ENCODE measurements around the gene CADPS2.

CADPS2 gene

DNA sequence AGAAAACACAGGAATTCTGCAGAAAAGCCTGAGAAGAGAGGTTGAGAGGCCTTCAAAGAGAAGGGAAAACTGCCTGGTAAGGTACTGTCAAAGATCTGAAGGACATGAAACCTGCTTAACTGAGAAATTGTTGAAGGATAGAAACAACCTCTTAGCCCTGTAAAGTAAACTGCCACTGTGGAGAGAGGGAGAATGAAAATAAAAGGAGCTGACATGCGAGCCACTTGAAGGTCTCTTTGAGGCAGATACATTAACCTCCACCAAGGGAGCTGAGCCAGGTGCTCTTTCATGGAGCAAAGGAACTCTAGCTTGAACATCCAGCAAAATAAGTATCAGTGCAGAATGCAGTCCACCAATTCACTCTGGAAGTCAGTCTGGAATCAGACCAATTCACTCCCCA is 472.9 kb downstream of the CADPS2 start:
- no peak for TF ChIP-seq EZH2phosphoT487 (IDR thresholded peaks at IDR 0.05; ENCODE audit: borderline replicate concordance)
- TF ChIP-seq, protein P1, sequence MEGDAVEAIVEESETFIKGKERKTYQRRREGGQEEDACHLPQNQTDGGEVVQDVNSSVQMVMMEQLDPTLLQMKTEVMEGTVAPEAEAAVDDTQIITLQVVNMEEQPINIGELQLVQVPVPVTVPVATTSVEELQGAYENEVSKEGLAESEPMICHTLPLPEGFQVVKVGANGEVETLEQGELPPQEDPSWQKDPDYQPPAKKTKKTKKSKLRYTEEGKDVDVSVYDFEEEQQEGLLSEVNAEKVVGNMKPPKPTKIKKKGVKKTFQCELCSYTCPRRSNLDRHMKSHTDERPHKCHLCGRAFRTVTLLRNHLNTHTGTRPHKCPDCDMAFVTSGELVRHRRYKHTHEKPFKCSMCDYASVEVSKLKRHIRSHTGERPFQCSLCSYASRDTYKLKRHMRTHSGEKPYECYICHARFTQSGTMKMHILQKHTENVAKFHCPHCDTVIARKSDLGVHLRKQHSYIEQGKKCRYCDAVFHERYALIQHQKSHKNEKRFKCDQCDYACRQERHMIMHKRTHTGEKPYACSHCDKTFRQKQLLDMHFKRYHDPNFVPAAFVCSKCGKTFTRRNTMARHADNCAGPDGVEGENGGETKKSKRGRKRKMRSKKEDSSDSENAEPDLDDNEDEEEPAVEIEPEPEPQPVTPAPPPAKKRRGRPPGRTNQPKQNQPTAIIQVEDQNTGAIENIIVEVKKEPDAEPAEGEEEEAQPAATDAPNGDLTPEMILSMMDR (conservative IDR thresholded peaks at IDR 0.05; ENCODE audit: low read length) = no peak
- Histone ChIP-seq H3K9me2 (replicated peaks; ENCODE audit: low read depth, low read length) (no peaks in the 10 kb centered on the region), H2AFZ (ENCODE audit: low read length) (no peak overlapping the region), H3K79me2 (ENCODE audit: insufficient read depth, low read length) (no peaks in the 10 kb centered on the region), H4K20me1 (ENCODE audit: insufficient read depth, low read length, poor library complexity, severe bottlenecking) (no peaks in the 10 kb centered on the region), H3K4me3 (ENCODE audit: low read length, poor library complexity, severe bottlenecking) (no peak overlapping the region), H3K27me3 (ENCODE audit: insufficient read depth, low read length, poor library complexity, severe bottlenecking) (no peaks in the 10 kb centered on the region), H3K4me1 (ENCODE audit: insufficient read depth, low read length, poor library complexity, severe bottlenecking) (no peaks in the 10 kb centered on the region), H3K4me2 (ENCODE audit: low read depth, low read length, poor library complexity, severe bottlenecking) (no peak overlapping the region), H3F3A (ENCODE audit: low read depth) (no peaks in the 10 kb centered on the region), H3K9me3 (ENCODE audit: insufficient read depth, low read depth, low read length) (no peaks in the 10 kb centered on the region), H3K36me3 (ENCODE audit: insufficient read depth, low read length) (no peaks in the 10 kb centered on the region), H3K9ac (ENCODE audit: low read depth, low read length, poor library complexity, severe bottlenecking) (no peak overlapping the region)

DNA sequence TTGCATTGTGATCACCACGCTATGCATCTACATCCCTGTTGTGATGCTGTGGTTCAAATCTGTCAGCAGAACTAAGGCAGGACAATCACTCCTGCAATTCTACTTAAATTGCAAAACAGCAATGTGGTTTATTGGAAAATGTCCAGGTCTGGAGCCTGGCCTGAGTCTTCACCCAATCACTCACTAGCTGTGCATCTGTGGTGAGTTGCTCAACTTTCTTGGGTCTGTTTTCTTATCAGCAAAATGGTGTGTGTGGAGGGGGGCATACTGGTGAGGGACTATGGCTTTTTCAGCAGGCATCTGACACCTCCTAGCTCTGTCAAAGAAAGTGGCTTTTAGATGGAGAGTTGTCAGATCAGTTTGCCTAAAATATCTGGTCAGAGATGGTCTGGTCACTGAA is 473.4 kb downstream of the CADPS2 start:
- TF ChIP-seq, protein P1 (conservative IDR thresholded peaks at IDR 0.05; ENCODE audit: low read length) = no peak
- TF ChIP-seq EZH2phosphoT487 (IDR thresholded peaks at IDR 0.05; ENCODE audit: borderline replicate concordance) = no peak

DNA sequence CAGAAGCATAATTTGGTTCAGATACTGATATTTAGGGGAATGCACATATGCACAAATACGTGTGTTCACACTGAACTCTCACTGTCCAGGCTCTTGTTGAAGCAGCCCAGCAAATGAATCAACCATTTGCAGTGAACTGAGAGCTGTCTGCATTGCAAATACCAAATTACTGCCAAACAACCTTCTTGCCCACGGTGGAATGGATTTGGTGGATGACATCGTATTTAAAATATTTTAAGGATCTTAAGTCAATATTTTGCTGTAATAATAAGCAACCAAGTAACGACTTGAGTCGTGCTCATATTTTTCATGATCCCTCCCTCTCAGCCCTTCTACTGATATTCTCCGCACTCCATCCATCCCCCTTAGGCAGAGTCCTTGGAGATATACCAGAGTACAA is 473.8 kb downstream of the CADPS2 start:
- Histone ChIP-seq H3K4me2 (ENCODE audit: low read depth, low read length, poor library complexity, severe bottlenecking) (no peak overlapping the region), H3K4me1 (ENCODE audit: insufficient read depth, low read length, poor library complexity, severe bottlenecking) (no peaks in the 10 kb centered on the region), H3K27me3 (ENCODE audit: insufficient read depth, low read length, poor library complexity, severe bottlenecking) (no peaks in the 10 kb centered on the region), H3F3A (ENCODE audit: low read depth) (no peaks in the 10 kb centered on the region), H3K9ac (ENCODE audit: low read depth, low read length, poor library complexity, severe bottlenecking) (no peak overlapping the region), H2AFZ (ENCODE audit: low read length) (no peak overlapping the region), H3K9me2 (replicated peaks; ENCODE audit: low read depth, low read length) (no peaks in the 10 kb centered on the region), H4K20me1 (ENCODE audit: insufficient read depth, low read length, poor library complexity, severe bottlenecking) (no peaks in the 10 kb centered on the region), H3K79me2 (ENCODE audit: insufficient read depth, low read length) (no peaks in the 10 kb centered on the region), H3K9me3 (ENCODE audit: insufficient read depth, low read depth, low read length) (no peaks in the 10 kb centered on the region), H3K4me3 (ENCODE audit: low read length, poor library complexity, severe bottlenecking) (no peak overlapping the region), H3K36me3 (ENCODE audit: insufficient read depth, low read length) (no peaks in the 10 kb centered on the region)
- TF ChIP-seq, protein P1 (conservative IDR thresholded peaks at IDR 0.05; ENCODE audit: low read length) = no peak
- TF ChIP-seq EZH2phosphoT487 (IDR thresholded peaks at IDR 0.05; ENCODE audit: borderline replicate concordance) = no peak

More for the DNA sequence above, 473.4 kb downstream of the CADPS2 start:
- H3K4me2 ChIP-seq (ENCODE audit: low read depth, low read length, poor library complexity, severe bottlenecking) = no peak overlapping the region
- H3K36me3 ChIP-seq (ENCODE audit: insufficient read depth, low read length) = no peaks in the 10 kb centered on the region
- H3K79me2 ChIP-seq (ENCODE audit: insufficient read depth, low read length) = no peaks in the 10 kb centered on the region
- no peak overlapping the region for H2AFZ ChIP-seq (ENCODE audit: low read length)
- H3K9me2 ChIP-seq (replicated peaks; ENCODE audit: low read depth, low read length) = no peaks in the 10 kb centered on the region
- no peaks in the 10 kb centered on the region for H3K4me1 ChIP-seq (ENCODE audit: insufficient read depth, low read length, poor library complexity, severe bottlenecking)
- H3K27me3 ChIP-seq (ENCODE audit: insufficient read depth, low read length, poor library complexity, severe bottlenecking) = no peaks in the 10 kb centered on the region
- H3K9ac ChIP-seq (ENCODE audit: low read depth, low read length, poor library complexity, severe bottlenecking) = no peak overlapping the region
- no peak overlapping the region for H3K4me3 ChIP-seq (ENCODE audit: low read length, poor library complexity, severe bottlenecking)
- no peaks in the 10 kb centered on the region for H3K9me3 ChIP-seq (ENCODE audit: insufficient read depth, low read depth, low read length)
- no peaks in the 10 kb centered on the region for H4K20me1 ChIP-seq (ENCODE audit: insufficient read depth, low read length, poor library complexity, severe bottlenecking)
- H3F3A ChIP-seq (ENCODE audit: low read depth) = no peaks in the 10 kb centered on the region

All from Loucy (cell line).